Eye (tissue), 1 donor: ENCODE data around the gene FGF2.

ENCODE experiments used
- DNase-seq: peaks from one replicate; pipeline ENCODE4 v3.0.0-alpha.2; 2015

FGF2 gene

GRCh38 chr4:122896270-122896669 is 69.6 kb downstream of the FGF2 start:
- DNase-seq = peak; percentile 23

DNA sequence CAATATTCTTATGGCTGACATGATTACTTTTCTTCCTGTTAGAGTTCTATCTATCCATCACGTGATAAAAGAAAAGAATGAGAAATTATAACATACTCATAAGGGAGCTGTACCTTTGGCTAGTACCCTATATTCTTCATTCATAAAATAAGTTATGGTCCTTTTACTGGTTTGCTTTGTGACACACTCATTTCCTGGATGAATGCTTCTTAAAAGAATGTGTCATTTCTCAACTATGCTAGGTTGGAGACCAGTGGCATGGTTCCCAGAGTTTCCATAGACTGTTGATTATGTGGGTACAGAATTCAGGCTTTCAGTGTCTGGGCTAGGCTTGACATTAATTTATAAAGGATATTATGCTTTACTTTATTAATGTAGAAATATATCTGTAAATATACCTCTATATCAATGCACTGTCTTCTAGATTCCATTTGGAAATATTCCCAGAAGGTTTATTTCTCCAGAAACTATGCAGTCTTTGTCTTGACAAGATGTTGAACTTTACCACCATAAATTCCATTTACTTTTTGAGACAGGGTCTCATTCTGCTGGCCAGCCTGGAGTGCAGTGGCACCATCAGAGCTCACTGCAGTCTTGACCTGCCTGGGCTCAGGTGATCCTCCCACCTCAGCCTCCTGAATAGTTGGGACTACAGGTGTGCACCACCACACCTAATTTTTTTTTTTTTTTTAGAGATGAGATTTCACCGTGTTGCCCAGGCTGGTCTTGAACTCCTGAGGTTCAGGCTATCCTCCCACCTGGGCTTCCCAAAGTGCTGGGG is 71.9 kb downstream of the FGF2 start:
- DNase-seq = peak; percentile 31

GRCh38 chr4:122899682-122900081 is 73.1 kb downstream of the FGF2 start:
- no peak for DNase-seq

GRCh38 chr4:122900314-122900713 is 73.7 kb downstream of the FGF2 start:
- DNase-seq = no peak

- no peak for DNase-seq
Measured at GRCh38 chr4:122901247-122902010, 74.8 kb downstream of the FGF2 start.

GRCh38 chr4:122903766-122904288 is 77.2 kb downstream of the FGF2 start:
- no peak for DNase-seq

- DNase-seq = no peak
Measured at GRCh38 chr4:122906859-122907305, 80.3 kb downstream of the FGF2 start.

DNA sequence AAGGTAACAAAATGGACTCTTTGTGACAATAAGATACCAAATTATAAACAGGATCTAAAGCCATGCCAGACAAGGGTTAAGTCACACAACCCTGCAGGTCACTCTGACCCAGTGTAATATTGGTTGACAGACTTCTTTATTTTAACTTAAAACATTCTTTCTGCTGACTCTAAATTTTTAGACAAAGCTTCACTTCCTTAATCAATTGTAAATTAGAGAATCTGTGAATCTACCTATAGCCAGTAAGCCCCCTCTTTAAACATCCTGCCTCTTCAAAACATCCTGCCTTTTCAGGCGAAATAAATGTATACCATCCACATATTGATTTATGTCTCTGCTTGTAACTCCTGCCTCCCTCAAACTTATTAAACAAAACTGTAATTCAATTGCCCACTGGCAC is 81.6 kb downstream of the FGF2 start:
- DNase-seq = no peak

- DNase-seq = no peak
Measured at GRCh38 chr4:122909683-122910082, 83.1 kb downstream of the FGF2 start.

DNA sequence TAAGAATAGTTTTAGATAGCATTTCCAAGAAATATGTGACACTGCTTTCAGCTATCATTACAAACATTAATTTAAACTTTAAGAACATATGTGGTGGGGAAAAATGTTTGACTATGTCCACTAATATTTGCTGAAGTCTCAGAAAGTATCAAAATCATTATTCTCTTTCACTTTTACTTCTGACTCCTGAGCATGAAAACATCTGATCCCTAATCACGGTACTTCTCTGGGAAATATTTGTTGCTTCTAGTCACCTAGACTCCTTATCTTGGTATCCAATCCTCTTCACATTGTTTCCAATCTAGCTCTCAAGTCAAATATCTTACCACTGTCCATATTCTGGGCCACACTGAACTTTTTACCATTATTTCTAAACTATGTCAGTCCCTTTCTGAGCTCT is 85.0 kb downstream of the FGF2 start:
- DNase-seq = no peak

- DNase-seq = no peak
Measured at GRCh38 chr4:122912810-122913575, 86.4 kb downstream of the FGF2 start.

- DNase-seq = peak; percentile 76
Measured at GRCh38 chr4:122914292-122914904, 87.8 kb downstream of the FGF2 start.

DNA sequence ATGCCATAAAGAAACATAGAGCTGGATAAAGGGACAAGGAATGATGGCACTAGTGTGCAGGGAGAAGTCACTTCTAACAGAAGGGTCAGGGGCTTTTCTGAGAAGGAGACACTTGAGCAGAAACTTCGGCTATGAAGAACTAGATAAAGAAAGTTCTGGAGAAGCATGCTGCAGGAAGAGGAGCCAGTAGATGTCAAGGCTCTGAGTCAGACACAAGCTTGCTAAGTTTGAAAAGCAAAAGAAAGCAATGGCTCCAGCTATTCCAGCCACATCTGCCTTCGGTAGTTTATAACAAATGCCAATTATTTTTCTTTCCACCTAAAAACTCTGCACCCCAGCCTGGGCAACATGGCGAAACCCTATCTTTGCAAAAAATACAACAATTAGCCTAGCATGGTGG is 88.3 kb downstream of the FGF2 start:
- DNase-seq = no peak

DNA sequence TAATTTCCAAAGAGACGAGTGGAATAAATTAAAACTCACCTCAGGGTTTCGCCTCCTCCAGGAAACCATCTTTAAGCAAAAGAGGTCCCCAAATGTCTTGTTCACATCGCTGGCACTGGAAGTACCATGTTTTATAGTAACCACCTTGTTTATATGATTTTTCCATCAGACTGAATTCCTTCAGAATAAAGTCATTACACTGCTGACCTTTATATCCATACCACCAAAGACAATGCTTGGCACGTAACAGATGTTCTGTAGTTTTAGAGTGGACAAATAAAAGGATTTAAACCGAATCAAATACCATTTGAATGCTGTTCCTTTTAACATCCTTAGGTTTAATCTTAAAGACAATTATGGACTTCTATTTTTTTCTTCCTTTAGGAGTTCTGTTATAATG is 91.1 kb downstream of the FGF2 start:
- DNase-seq = no peak

DNA sequence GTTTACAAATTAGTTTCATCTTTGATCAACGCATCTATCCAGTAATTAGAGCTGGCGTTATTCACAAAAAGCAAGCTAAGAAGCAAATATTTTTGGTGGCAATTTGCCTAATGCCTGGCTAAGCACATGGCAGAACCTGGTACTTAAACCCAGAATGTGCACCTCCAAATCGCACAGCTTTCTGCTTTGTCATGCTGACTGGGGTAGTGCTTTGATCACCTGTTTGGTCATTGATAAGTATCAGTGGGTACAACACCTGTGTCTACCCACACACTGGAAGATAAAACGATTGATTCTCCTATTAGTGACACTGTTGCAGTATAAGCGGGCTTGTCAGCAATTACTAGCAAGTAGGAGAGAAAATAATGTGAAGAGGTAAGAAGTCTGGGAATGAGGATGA is 93.8 kb downstream of the FGF2 start:
- DNase-seq = no peak

GRCh38 chr4:122921300-122921699 is 94.7 kb downstream of the FGF2 start:
- DNase-seq = no peak

DNA sequence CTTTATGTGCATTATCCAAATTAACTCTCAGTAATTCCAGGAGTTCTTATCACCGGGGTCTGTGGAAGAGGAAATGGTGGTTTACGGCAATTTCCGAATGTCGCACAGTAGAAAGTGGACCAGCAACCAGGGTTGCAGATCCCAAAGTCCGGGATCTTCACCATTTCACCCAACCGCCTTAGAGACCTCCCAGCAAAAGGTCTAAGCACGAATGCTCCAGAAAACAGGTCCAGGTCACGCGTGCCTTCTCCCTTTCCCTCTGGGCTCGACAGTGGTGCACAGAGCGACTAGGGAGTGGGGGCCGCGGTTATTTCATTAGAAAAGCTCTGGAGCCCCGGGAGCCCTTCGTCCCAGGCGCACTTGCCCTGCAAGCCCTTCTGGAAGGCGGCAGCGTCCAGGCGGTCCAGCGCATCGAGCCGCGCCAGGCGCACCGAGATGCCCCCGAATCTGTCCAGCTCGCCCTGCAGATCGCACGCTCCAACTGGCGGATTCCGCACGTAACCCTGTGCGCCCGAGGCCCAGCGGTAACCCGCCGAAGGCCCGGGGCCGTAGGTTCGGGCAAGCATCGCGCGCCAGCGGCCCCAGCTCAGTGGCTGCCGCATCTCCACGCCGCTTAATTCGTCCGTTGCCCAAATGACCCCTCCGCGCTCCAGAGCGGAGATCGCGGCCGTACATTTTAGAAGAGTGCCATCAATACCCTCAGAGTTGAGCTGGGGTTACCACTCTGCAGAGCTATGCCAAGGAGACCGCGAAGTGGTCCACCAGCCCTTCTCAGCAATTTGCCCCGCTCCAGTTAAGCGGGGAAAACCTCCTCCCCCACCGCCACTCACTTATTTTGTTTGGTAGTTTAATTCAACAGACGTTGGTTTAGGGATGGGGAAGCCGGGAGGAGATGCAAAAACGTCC is 95.6 kb downstream of the FGF2 start, which contains the start of gene NUDT6:
NUDT6 (minus strand) TSS at position 627 of the 906 bp plus-strand sequence; CDS start at position 602, 25 bp downstream.
- peak; percentile 92 for DNase-seq

DNA sequence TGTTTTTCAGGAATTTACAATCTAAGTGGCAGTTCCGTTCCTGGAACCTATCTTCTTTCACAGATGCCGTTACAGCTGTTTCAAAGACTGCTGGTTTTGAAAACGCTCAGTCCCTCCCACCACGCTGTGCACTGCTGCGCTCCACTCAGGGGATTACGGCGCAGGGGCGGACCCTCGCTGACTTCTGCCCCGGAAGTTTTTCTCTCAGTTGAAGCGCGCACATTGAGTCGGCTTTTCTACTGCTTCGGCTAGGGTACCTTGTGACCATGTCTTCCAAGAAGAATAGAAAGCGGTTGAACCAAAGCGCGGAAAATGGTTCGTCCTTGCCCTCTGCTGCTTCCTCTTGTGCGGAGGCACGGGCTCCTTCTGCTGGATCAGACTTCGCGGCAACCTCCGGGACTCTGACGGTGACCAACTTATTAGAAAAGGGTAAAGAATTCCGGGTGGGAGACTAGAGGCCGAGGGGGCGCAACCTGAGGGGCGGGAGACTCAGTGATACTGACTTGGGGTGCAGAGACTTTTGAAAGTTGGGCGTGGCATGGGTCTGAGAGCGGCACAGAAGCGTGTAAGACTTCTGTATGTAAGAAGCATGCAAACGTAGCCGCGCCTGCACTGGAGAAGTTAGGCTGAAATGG is 96.4 kb downstream of the FGF2 start:
- DNase-seq = peak; percentile 97

GRCh38 chr4:122928930-122929329 is 102.3 kb downstream of the FGF2 start:
- DNase-seq = no peak

DNA sequence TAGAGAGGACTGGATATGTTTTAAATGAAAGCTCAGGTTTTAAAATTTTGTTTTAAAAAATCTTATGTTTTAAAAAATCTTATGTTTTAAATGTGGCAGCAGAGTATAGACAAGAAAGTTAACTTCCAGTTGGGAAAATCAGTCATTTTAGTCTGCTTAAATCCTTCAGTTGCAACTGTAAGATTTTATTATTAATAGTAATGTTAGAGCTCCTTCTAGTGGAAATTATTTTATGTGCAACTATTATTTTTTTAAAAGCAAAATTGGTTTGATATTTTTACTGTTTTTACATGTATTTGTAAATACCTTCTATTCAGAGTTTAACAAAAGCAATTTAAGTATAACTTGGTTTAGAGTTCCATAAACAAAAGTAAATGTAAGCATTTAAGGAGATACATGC is 104.2 kb downstream of the FGF2 start:
- peak; percentile 30 for DNase-seq

DNA sequence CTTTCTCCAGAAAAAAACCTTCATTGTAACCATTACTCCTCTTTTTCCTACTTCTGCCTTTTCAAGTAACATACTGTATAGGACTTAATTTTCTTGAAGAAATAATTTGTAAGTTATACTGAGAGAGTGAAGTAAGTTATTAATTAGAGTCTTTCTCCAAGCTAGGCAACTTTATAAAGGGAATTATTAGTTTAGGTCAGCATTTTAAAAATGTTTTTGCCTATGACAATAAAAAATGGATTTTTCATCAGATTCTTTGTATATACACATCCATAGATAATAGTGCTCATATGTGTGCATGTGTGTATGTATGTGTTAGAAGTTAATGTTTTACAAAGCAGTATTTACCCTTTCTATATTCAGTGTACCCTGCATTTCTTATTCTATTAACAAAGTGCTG is 106.1 kb downstream of the FGF2 start:
- DNase-seq = no peak
